Measurements from ENCODE around the gene PKD1L1. TPM values are rescaled to one million over a fixed set of nuclear protein-coding genes. Genes with fewer than 3 reads are reported as not detected.

Gene PKD1L1
- total RNA-seq, 1 experiment from 2014 or later: 0.17 TPM

GRCh38 chr7:47967123-47967522 is 18.9 kb upstream of the PKD1L1 start:
- ChIA-PET RAD21 (ENCODE audit: low non-redundant PET in 1 of 2, low total read pairs in 2 of 2, uncharacterized antibody in 2 of 2, unreplicated experiment in 2 of 2) (no interaction called here), POLR2A (no interaction called here), CTCF (interaction anchor here (1.1 kb wide), 1 partner anchor 701 kb away, joined by 3 read pairs; no protein-coding TSS in a partner anchor)
- Histone ChIP-seq H3K27me3 (ENCODE audit: insufficient read depth, low read length) (no peaks in the 10 kb centered on the region), H3K9ac (ENCODE audit: low read length) (no peak overlapping the region), H3K27ac (ENCODE audit: low read depth, low read length) (no peak overlapping the region), H3K9me2 (ENCODE audit: insufficient read depth) (no peaks in the 10 kb centered on the region), H3K9me3 (ENCODE audit: control insufficient read depth in 1 of 2, insufficient read depth in 1 of 2, low read depth in 1 of 2, low read length in 2 of 2) (no peaks in the 10 kb centered on the region), H4K20me1 (ENCODE audit: insufficient read depth) (no peaks in the 10 kb centered on the region), H3K4me2 (ENCODE audit: low read length) (no peak overlapping the region), H3K4me1 (ENCODE audit: control insufficient read depth in 1 of 2, insufficient read depth in 2 of 2, low read length in 2 of 2) (peaks cover 3 to 4% of the 10 kb centered on the region in 2 experiments; a peak in 2 of 4 replicates), H3K4me3 (replicated peaks in 1 of 2; ENCODE audit: low read depth in 1 of 2, low read length in 2 of 2) (no peak overlapping the region), H3K36me3 (ENCODE audit: control insufficient read depth in 1 of 2, insufficient read depth in 2 of 2, low read length in 2 of 2) (peaks cover 30 to 49% of the 10 kb centered on the region in 2 experiments), H2AFZ (ENCODE audit: low read depth, low read length, poor library complexity, severe bottlenecking) (no peak overlapping the region), H3K79me2 (ENCODE audit: insufficient read depth, low read length) (no peaks in the 10 kb centered on the region; the same call in 1 of the 2 replicates)
- intact Hi-C loops (cut with micrococcal nuclease): no loop called here
- ATAC-seq (no peak), DNase-seq (ENCODE audit: low read depth, low spot score) (no peak)
- no TSS peak for BruUV-seq (replicated peaks)
- TF ChIP-seq ZBTB33 (IDR thresholded peaks at IDR 0.05; ENCODE audit: extremely low read depth, insufficient replicate concordance, low read length): no peak
- TF ChIP-seq SRF (IDR thresholded peaks at IDR 0.05; ENCODE audit: low read depth): no peak
- TF ChIP-seq CEBPB (IDR thresholded peaks at IDR 0.05; ENCODE audit: low read depth): no peak
- TF ChIP-seq YY1 (IDR thresholded peaks at IDR 0.05; ENCODE audit: extremely low read depth, insufficient replicate concordance, low read depth, low read length): no peak
- TF ChIP-seq CBX3 (IDR thresholded peaks at IDR 0.05; ENCODE audit: low read depth): no peak
- TF ChIP-seq POLR2A (IDR thresholded peaks at IDR 0.05; ENCODE audit: borderline replicate concordance, extremely low read depth, insufficient read depth, insufficient read length): no peak

GRCh38 chr7:47965456-47965855 is 17.2 kb upstream of the PKD1L1 start:
- Histone ChIP-seq H3K79me2 (ENCODE audit: insufficient read depth, low read length) (no peaks in the 10 kb centered on the region; the same call in 1 of the 2 replicates), H3K27me3 (ENCODE audit: insufficient read depth, low read length) (no peaks in the 10 kb centered on the region), H2AFZ (ENCODE audit: low read depth, low read length, poor library complexity, severe bottlenecking) (no peak overlapping the region), H3K4me2 (ENCODE audit: low read length) (no peak overlapping the region), H3K4me1 (ENCODE audit: control insufficient read depth in 1 of 2, insufficient read depth in 2 of 2, low read length in 2 of 2) (peaks cover 2 to 4% of the 10 kb centered on the region in 2 experiments; a peak in 2 of 4 replicates), H3K27ac (ENCODE audit: low read depth, low read length) (no peak overlapping the region), H3K9me3 (ENCODE audit: control insufficient read depth in 1 of 2, insufficient read depth in 1 of 2, low read depth in 1 of 2, low read length in 2 of 2) (no peaks in the 10 kb centered on the region), H3K9me2 (ENCODE audit: insufficient read depth) (no peaks in the 10 kb centered on the region), H3K4me3 (replicated peaks in 1 of 2; ENCODE audit: low read depth in 1 of 2, low read length in 2 of 2) (no peak overlapping the region), H4K20me1 (ENCODE audit: insufficient read depth) (no peaks in the 10 kb centered on the region), H3K9ac (ENCODE audit: low read length) (no peak overlapping the region), H3K36me3 (ENCODE audit: control insufficient read depth in 1 of 2, insufficient read depth in 2 of 2, low read length in 2 of 2) (peaks cover 33 to 60% of the 10 kb centered on the region in 2 experiments)
- ChIA-PET CTCF (interaction anchor here (1.2 kb wide), 1 partner anchor 145 kb away, joined by 3 read pairs; no protein-coding TSS in a partner anchor), RAD21 (ENCODE audit: low non-redundant PET in 1 of 2, low total read pairs in 2 of 2, uncharacterized antibody in 2 of 2, unreplicated experiment in 2 of 2) (no interaction called here), POLR2A (no interaction called here)
- intact Hi-C loops (cut with micrococcal nuclease): no loop called here
- no peak for ATAC-seq
- no peak for DNase-seq (ENCODE audit: low read depth, low spot score)
- BruUV-seq (replicated peaks): no TSS peak
- TF ChIP-seq EZH2phosphoT487 (IDR thresholded peaks at IDR 0.05; ENCODE audit: borderline replicate concordance) (no peak), CTCF (IDR thresholded peaks at IDR 0.05 in 2 of 3, conservative IDR thresholded peaks at IDR 0.05 in 1 of 3; ENCODE audit: borderline replicate concordance in 1 of 3, insufficient read depth in 1 of 3, low read depth in 2 of 3, low read length in 2 of 3) (no peak), ATF3 (IDR thresholded peaks at IDR 0.05) (no peak), ZNF274 (IDR thresholded peaks at IDR 0.05; ENCODE audit: low read depth, low read length) (no peak), ZFX (IDR thresholded peaks at IDR 0.05) (no peak), EGR1 (IDR thresholded peaks at IDR 0.05; ENCODE audit: low read depth) (no peak), ELF1 (IDR thresholded peaks at IDR 0.05; ENCODE audit: borderline replicate concordance, low read depth) (no peak)

All from HCT116 (cell line).